Tibial nerve (tissue), 4 donors: ENCODE results near the gene HSH2D.

Experiments
- EP300 ChIP-seq, 2 donors: sonication (generic); formaldehyde crosslinking; IDR thresholded peaks; one replicate each; pipeline ENCODE4 v1.6.1; 2017; ENCODE audit warnings: antibody characterized with exemption in 2 of 2, mild to moderate bottlenecking in 1 of 2
- POLR2A ChIP-seq, 2 donors: fragments of 450-650 bp; IDR thresholded peaks; one replicate each; pipeline ENCODE4 v1.6.1; 2017; ENCODE audit warnings: antibody characterized with exemption in 2 of 2, mild to moderate bottlenecking in 2 of 2, moderate library complexity in 2 of 2
- TF ChIP-seq, protein P1 (sequence below), 5 experiments: fragments of 200-600 bp in 3 of 5; fragments of 450-650 bp in 2 of 5; sonication (generic) in 3 of 5; IDR thresholded peaks; one replicate each; pipeline ENCODE4 v1.5.1; 2016 to 2019; ENCODE audit warnings: antibody characterized with exemption in 5 of 5, mild to moderate bottlenecking in 3 of 5, moderate library complexity in 2 of 5

DNA sequence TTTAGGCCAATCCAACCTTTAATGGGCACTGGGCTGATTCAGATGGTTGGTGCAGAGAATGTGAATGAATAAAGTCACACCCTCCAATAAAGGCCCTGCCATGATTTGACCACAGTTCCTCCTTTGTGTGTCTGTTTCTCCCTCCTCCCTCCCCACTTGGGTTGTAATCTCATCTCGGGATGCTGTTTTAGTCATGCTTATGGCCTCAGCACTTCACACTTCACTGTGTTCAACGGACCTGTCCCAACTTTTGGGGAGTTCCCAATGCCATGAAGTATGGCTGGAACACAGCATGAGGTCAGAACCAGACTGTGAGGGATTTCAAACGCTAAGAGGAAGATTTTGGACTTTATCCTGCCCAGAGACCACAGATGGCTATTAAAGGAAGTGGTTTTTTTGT lies 37.4 kb upstream of the HSH2D start:
- TF ChIP-seq, protein P1, sequence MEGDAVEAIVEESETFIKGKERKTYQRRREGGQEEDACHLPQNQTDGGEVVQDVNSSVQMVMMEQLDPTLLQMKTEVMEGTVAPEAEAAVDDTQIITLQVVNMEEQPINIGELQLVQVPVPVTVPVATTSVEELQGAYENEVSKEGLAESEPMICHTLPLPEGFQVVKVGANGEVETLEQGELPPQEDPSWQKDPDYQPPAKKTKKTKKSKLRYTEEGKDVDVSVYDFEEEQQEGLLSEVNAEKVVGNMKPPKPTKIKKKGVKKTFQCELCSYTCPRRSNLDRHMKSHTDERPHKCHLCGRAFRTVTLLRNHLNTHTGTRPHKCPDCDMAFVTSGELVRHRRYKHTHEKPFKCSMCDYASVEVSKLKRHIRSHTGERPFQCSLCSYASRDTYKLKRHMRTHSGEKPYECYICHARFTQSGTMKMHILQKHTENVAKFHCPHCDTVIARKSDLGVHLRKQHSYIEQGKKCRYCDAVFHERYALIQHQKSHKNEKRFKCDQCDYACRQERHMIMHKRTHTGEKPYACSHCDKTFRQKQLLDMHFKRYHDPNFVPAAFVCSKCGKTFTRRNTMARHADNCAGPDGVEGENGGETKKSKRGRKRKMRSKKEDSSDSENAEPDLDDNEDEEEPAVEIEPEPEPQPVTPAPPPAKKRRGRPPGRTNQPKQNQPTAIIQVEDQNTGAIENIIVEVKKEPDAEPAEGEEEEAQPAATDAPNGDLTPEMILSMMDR (IDR thresholded peaks at IDR 0.05): no peak
- TF ChIP-seq POLR2A (IDR thresholded peaks at IDR 0.05): no peak
- TF ChIP-seq EP300 (IDR thresholded peaks at IDR 0.05): no peak
